ENCODE measurements around the gene DIO1. TPM values are rescaled to one million over a fixed set of nuclear protein-coding genes. Genes with fewer than 3 reads are reported as not detected.

Gene DIO1
- total and polyA plus RNA-seq, 5 donors from 2014 or later, result 0.09 TPM; not detected in 4

Other genes starting within 250 kb of the DIO1 start
- not detected for gene GLIS1, start 155.0 kb upstream of the DIO1 start, total RNA-seq
- gene GLIS1, start 155.0 kb upstream of the DIO1 start, polyA plus RNA-seq, result not detected
- 4.9 TPM for gene NDC1, start 55.9 kb upstream of the DIO1 start, total RNA-seq
- gene NDC1, start 55.9 kb upstream of the DIO1 start, polyA plus RNA-seq, result 1 to 10 TPM; 3.3 to 6.4 (median 4.6) TPM
- gene YIPF1, start 4.4 kb upstream of the DIO1 start, total RNA-seq, result 16.0 TPM
- gene YIPF1, start 4.4 kb upstream of the DIO1 start, polyA plus RNA-seq, result 10 to 100 TPM; 35.8 to 51.4 (median 38.8) TPM
- gene IFT25, start 51.5 kb downstream of the DIO1 start, total RNA-seq, result 23.0 TPM
- 10 to 100 TPM; 57.6 to 74.7 (median 66.6) TPM for gene IFT25, start 51.5 kb downstream of the DIO1 start, polyA plus RNA-seq
- gene LRRC42, start 52.2 kb downstream of the DIO1 start, total RNA-seq, result 6.9 TPM
- 10 to 100 TPM in 1 of 4 donors, 1 to 10 TPM in 3; 7.3 to 11.9 (median 8.4) TPM for gene LRRC42, start 52.2 kb downstream of the DIO1 start, polyA plus RNA-seq
- gene LDLRAD1, start 124.0 kb downstream of the DIO1 start, total RNA-seq, result not detected
- gene LDLRAD1, start 124.0 kb downstream of the DIO1 start, polyA plus RNA-seq, result not detected
- 180 TPM for gene TMEM59, start 159.0 kb downstream of the DIO1 start, total RNA-seq
- 100 to 1,000 TPM; 605 to 863 (median 688) TPM for gene TMEM59, start 159.0 kb downstream of the DIO1 start, polyA plus RNA-seq
- 8.4 TPM for gene TCEANC2, start 159.4 kb downstream of the DIO1 start, total RNA-seq
- 1 to 10 TPM; 3.6 to 6.9 (median 6.2) TPM for gene TCEANC2, start 159.4 kb downstream of the DIO1 start, polyA plus RNA-seq